ENCODE measurements around the gene MACROD1.

DNA sequence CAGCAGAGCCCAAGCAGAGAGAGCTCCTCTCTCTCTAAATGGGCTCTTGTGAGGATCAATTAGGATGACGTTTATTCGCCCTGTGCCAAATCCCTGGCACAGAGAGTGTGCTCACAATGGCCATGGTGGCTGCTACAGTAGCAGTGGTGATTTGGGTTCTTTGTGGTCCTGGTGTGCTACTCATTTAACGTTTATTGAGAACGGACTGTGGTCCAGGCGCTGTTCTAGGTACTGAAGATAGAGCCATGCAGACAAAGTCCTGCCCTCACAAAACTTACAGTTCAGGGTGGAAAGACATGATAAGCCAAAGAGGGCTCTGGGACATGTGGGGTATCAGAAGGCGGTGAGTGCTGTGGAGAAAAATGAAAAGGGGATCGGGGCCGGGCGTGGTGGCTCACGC lies 174.4 kb downstream of the MACROD1 start:
- TF ChIP-seq, protein P1, sequence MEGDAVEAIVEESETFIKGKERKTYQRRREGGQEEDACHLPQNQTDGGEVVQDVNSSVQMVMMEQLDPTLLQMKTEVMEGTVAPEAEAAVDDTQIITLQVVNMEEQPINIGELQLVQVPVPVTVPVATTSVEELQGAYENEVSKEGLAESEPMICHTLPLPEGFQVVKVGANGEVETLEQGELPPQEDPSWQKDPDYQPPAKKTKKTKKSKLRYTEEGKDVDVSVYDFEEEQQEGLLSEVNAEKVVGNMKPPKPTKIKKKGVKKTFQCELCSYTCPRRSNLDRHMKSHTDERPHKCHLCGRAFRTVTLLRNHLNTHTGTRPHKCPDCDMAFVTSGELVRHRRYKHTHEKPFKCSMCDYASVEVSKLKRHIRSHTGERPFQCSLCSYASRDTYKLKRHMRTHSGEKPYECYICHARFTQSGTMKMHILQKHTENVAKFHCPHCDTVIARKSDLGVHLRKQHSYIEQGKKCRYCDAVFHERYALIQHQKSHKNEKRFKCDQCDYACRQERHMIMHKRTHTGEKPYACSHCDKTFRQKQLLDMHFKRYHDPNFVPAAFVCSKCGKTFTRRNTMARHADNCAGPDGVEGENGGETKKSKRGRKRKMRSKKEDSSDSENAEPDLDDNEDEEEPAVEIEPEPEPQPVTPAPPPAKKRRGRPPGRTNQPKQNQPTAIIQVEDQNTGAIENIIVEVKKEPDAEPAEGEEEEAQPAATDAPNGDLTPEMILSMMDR (optimal IDR thresholded peaks at IDR 0.05 in 1 of 3, IDR thresholded peaks at IDR 0.05 in 1 of 3, conservative IDR thresholded peaks at IDR 0.05 in 1 of 3; ENCODE audit: extremely low read depth in 1 of 3, insufficient read depth in 2 of 3, low read length in 3 of 3): no peak
- no peak for TF ChIP-seq EZH2 (IDR thresholded peaks at IDR 0.05; ENCODE audit: low read length)

Measured in keratinocyte (primary cell).